Right ventricle myocardium inferior (tissue), 1 donor: ENCODE measurements around the gene WDR93. TPM values are rescaled to one million over a fixed set of nuclear protein-coding genes. Genes with fewer than 3 reads are reported as not detected.
"Not testable (repeated sequence)": the region's sequence is repeated elsewhere in the genome, so short reads cannot be mapped to it uniquely, and the experiment has no call there.

Source experiments
- ATAC-seq: fragments of 200-7000 bp; cut with Tn5 transposase; one replicate; pipeline ENCODE4 v1.9.1; 2020; ENCODE audit warnings: mild to moderate bottlenecking, moderate library complexity
- DNase-seq: peaks from one replicate; pipeline ENCODE4 v3.0.0; 2021; ENCODE audit errors: missing footprints
- intact Hi-C: fragments of 100-400 bp; cut with DNase I; formaldehyde crosslinking; loops from one replicate; pipeline ENCODE4 v1.11.0; 2022
- total RNA-seq: library from RNA; stranded (reverse); fragmentation: NEBNext Ultra II Directional; extraction: Animal tissue kit (Norgen Biotek cat#: 25700); gene quantifications from one replicate; pipeline ENCODE4 v1.2.1, GENCODE V29; 2021
- donor health status: DM: no; HTN: yes; CAD: no; lungs with severe emphysema.

WDR93 gene
- total RNA-seq, 1 donor from 2014 or later, result not detected

DNA sequence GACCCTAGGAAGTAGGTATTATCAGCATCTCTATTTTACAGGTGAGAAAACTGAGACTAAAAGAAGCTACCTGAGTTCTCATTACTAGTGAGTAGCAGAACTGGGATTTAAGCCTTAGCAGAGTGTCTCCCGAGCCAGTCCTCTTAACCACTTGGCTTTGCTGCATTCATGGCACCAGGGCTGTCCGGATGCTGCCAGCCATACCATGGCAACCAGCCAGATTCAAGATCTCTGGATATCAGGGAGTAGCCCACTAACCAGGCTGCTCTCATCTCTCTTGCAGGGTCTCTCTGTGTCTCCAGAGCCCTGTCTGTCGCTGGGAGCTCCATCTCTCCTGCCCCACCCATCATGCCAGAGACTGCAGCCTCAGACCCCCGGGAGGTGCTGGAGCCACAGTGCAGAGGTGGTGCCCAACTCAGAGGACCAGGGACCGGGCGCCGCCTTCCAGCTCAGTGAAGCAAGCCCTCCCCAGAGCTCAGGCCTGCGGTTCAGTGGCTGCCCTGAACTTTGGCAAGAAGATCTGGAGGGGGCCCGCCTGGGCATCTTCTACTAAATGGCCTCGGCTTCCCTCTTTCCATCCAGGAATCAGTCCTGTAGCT is 87.3 kb downstream of the WDR93 start:
- intact Hi-C loops, result no loop called here
- DNase-seq (no peak), ATAC-seq (no peak)

DNA sequence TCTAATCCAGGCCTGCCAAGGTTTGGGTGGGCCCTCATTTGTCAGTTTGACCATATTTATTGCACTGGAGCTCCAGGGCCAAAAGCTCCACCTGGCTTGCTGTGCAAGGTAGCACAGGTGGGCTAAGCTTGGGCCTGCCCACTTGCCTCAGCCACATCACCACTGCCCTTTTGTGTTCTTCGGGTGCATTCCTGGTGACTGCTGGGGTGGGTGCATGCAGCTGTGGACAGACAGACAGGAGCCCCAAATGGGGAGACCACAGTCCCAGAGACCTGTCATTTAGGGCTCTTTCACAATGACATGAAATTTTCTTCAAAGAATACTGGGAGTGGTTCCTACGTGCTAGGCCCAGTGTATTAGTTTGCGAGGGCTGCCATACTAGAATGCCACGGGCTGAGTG is 88.2 kb downstream of the WDR93 start:
- no peak for DNase-seq
- no peak for ATAC-seq
- intact Hi-C loops, result no loop called here

DNA sequence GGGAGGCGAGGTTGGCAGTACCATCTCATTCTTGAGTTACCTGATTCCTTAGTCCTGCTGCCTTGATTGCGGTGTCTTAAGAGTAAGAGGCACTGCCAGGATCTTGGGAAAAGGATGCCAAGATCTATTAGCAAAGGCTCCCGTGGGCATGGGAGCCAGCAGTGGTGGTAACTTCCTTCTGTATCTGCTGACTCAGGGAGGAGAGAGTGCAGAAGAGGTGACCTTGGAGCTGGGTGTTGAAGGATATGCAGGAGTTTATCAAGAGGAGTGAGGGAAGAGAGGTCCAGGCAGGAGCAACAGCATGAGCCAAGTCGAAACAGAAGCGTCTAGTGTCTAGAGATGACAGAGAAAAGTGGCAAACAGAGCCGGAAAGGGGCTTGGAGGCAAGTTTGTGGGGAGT is 90.0 kb downstream of the WDR93 start:
- no peak for ATAC-seq
- DNase-seq, result no peak
- intact Hi-C loops, result no loop called here

DNA sequence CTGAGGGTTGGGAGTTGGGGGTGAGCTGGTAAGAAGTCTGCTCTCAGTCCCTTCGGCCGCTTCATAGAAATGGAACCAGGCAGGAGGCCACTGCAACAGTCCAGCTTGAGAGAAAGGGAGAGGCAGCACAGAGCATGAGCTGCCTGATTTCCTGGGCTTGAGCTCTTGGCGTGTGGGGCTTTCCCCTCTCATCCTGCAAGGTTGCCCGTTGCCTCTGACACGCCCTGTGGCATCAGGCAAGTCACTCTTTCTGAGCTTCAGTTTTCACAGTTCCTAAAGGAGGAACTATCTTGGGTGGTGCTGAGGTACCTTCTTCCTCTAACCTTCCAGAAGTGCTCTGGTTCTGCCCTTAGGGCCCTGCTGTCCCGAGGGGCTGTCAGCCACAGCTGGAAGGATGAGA is 90.4 kb downstream of the WDR93 start:
- ATAC-seq (no peak), DNase-seq (peak; percentile 49)
- intact Hi-C loops, result no loop called here

DNA sequence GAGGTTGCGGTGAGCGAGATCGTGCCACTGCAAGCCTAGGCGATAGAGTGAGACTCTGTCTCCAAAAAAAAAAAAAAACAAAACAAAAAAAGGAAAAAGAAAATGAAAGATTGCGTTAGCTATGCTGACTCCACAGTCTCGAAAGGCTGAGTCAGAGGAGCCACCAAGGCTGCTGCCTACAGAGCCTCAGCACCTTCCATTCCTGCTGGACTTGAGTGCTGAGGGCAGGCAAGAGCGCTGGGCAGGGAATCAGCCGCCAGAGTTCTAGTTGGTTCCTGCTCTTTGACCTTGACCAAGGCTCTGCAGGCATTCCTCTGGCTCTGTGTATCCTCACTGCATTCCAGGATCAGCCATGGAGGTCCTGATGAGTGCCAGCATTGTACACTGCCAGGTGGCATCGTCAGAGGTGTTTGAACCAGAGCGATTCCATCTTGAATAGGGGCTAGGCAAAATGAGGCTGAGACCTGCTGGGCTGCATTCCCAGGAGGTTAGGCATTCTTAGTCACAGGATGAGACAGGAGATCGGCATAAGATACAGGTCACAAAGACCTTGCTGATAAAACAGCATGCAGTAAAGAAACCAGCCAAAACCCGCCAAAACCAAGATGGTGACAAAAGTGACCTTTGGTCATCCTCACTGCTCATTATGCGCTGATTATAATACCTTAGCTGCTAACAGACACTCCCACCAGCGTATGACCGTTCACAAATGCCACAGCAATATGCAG is 91.4 kb downstream of the WDR93 start:
- intact Hi-C loops, result no loop called here
- DNase-seq, result no peak
- no peak for ATAC-seq

DNA sequence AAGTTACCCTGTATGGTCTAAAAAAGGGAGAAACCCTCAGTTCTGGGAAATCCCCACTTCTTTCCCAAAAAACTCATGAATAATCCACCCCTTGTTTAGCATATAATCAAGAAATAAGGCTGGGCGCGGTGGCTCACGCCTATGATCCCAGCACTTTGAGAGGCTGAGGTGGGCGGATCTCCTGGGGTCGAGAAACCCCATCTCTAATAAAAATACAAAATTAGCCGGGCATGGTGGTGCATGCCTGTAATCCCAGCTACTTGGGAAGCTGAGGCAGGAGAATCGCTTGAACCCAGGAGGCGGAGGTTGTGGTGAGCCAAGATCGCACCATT is 92.0 kb downstream of the WDR93 start:
- DNase-seq, ATAC-seq, intact Hi-C loops: not testable (repeated sequence)

DNA sequence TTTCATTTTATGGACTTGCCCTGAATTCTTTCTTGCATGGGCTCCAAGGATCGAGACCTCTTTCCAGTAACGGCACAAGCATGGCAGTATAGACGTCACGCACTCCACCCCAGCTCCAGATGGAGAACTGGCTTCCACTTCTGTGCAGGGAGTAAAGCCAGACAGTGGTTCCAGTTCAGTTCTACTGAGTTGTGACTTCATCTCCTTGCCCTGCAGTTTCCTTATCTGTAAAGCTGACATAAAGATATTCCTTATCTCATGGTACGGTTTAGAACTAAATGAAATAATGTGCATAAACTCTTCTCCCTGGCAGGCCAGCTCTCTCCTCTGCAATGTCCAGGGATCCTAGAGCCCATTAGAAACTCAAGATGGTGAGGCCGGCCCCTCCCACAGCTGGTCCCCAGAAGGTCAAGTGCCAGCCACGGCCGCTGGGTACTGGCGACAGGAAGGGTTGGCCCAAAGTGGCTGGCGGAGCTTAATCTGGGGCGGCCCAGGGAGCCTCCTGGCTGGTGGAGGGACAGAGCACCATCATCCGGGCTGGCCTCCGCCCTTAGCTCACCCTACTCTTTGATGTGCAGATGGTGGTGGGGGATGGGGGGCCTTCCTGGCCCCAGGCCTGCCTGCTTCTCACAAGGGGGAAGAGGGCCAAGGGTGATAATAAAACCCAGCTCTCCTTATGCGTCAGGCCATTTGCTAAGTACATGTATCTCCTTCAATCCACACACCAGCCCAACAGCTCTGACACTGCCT is 92.7 kb downstream of the WDR93 start:
- intact Hi-C loops, result no loop called here
- no peak for DNase-seq
- ATAC-seq, result peak; percentile 69

DNA sequence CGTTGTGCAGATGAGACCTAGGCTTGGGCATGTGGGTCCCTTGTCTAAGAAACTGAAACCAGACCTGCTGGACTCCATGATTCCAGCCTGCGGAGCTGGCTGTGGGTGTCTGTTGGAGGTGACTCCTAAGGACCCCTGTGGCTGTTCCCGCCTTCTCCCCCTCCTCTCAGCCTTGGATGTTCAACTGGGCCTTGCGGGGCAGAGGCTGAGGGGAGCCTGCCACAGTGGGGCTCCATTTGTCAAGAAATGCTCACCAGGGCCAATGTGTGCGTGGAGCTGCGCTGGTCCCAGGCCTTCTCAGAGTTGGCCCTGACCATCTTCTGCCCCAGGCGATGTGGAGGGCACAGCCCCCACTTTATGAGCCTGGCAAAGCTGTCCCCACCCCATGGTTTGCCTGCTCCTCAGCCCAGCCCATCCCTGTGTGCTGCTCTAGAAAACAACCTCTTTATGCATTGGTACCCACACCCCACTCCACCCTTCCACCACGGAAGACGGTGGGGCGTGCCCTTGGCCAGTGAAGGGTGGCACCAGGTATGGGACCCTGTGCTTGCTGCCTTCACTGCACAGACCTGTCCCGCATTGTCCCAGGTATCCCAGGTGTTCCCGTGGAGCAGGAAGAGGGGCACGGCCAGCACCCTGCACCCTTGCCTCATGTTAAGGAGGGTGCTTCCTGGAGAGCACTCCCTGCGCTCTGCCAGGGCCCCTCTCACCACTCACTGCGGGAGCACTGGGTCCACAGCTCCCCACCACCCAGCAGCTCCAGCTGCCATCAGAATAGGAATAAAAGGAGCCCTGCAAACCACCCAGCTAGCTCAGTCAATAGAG is 93.5 kb downstream of the WDR93 start:
- no peak for ATAC-seq
- intact Hi-C loops, result no loop called here
- DNase-seq, result peak; percentile 58

DNA sequence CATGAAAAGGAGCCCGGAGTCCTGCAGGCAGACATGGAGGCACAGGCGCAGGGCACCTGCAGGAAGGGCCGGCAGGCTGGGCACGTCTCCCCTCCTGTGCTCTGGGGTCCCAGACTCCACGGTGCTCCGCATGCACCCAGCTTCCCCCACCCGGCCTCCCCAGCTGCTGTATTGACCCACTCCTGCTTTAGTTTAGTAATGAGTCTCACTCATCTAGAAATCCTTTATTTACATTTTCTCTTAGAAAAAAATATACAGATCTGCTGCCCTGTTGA is 94.0 kb downstream of the WDR93 start:
- ATAC-seq, result no peak
- intact Hi-C loops, result no loop called here
- DNase-seq, result no peak

DNA sequence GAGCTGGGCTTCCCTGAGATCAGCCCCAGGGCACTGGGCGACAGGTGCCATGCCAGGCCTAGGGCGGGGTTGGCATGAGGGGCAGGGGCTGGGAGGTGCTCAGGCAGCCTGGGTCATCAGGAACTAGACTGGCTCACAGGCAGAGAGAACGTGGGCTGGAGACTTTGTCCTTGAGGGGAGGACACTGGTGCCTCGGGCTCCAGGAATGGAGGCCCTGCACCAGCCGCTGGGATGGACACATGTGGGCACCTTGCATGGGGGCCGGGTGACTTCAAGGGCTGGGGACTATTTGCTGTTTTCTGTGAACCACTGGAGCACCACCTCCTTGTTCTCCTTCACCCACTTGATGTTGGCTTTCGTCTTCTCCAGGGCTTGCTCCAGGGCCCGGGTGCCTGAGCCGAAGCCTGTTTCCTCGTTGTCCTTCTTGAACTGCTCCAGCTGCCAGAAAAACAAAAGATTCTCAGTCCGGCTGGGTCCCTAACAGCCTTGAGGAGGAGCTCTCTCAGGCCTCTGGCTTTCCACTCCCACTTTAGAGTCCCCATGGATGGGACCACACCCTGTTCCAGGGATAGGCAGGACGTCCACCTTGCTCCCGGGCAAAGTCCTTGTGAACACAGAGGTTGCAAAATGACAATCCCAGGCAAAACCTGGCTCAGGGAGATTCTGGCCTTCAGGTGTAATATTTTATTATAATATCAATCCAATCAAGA is 94.6 kb downstream of the WDR93 start:
- peak; percentile 32 for ATAC-seq
- no peak for DNase-seq
- intact Hi-C loops, result no loop called here

DNA sequence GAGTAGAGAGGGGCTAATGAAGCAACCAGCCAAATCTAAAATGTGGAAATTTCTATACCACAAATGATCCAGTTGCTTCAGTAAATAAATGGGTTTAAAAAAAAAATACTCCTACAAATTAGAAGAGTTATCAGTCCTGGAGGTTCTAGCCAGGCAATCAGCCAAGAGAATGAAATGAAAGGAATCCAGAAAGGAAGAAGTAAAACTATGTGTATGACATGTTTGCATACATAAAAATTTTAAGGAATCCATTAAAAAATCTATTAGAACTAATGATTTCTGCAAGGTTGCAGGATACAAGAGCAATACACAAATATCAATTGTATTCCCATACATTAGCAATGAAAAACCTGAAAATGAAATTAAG is 95.1 kb downstream of the WDR93 start:
- DNase-seq (no peak), ATAC-seq (no peak)
- intact Hi-C loops, result no loop called here

DNA sequence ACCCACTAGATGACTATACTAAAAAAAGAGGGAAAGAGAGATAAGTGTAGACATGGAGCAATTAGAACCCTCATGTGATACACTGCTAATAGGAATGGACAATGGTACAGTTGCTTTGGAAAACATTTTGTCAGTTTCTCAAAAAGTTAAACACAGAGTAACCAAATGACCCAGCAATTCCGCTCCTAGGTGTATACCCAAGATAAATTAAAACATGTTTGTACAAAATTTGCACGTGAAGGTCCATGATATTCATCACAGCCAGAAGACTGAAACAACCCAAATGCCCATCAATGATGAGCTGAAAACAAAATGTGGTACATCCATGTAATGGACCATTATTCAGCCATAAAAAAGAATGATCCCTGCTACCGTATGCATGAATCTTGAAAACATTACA is 97.3 kb downstream of the WDR93 start:
- intact Hi-C loops, result no loop called here
- ATAC-seq (no peak), DNase-seq (no peak)

DNA sequence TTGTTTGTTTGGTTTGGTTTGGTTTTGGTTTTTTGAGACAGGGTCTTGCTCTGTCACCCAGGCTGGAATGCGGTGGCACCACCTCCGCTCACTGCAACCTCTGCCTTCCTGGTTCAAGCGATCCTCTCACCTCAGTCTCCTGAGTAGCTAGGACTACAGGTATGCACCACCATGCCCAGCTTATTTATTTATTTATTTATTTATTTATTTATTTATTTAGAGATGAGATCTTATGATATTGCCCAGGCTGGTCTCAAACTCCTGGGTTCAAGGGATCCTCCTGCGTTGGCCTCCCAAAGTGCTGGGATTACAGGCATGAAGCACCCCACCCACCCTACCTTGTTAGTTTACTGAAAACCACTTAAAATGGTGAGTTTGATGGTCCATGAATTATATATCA is 98.0 kb downstream of the WDR93 start:
- ATAC-seq, intact Hi-C loops, DNase-seq: not testable (repeated sequence)

DNA sequence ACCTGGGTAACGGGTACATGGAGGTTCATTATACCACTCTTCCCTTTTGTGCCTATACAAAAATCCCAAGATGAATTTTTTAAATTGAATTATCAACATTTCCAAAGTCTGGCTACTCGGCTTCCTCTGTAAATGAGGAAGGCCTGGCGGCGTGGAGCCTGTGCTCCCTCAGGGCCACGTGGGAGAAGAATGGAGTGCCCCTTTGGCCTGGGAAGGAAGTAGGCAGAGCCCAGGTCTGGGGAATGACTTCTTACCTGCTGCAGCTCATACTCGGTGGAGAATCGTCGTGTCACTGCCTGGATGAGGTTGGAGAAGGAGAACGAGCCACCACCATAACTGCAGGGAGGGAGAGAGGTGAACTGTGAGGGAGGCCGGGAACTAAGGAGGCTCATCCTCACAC is 99.6 kb downstream of the WDR93 start:
- ATAC-seq, result no peak
- no peak for DNase-seq
- intact Hi-C loops, result no loop called here

DNA sequence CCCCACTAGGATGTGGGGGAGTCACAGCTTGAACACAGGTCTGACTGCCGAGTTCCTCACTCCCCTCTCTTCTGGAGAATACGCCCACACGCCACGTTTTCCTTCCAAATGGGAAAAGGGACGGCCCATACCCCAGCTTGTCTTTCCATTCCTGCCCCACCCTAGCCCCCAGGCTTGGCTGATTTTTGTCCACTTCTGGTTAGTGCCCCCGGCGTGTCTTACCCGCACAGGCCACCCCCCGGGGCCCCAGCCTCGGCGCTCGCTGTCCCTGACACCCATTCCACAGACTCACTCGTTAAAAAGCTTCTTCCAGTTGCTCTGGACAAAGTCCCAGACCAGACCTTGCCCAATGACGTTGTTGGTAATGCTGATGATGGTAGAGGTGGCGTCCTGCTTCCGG is 100.0 kb downstream of the WDR93 start:
- ATAC-seq, result no peak
- DNase-seq, result no peak
- intact Hi-C loops, result no loop called here

DNA sequence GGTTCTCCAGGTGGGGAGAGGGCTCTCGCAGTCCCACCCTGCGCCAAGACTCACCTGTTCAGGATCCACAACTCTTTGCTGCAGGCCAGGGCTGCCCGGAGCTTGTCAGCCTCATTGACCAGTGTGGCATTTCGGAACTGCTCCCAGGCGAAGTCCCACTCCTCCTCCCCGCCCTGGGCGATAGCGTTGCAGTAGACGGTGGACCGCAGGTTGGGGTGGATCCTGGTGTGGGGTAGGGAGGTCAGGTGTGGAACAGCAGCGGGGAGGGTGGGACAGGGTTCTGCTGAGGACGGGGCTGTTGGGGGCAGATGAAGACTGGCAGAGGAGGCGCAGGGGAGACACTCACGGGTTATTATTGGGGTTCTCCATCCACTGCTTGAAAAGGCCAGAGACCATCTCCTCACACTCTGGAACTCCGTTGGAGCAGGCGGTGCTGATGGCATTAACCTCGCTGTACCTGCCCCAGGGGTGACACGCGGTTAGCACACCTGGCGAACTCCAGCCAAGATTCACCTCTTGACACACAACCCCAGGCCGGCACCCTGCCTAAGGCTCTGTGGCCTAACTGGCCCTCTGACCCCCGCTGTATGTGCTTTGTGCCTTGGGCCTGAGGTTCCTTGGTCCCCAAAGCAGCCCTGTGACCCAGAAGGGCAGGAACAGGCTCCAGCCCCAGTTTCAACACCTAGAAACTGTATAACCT is 101.6 kb downstream of the WDR93 start:
- ATAC-seq, result no peak
- DNase-seq, result no peak
- intact Hi-C loops, result no loop called here
